Right renal cortex interstitium (tissue), 3 donors: ENCODE data around the gene IGF2BP2. TPM values are rescaled to one million over a fixed set of nuclear protein-coding genes. Genes with fewer than 3 reads are reported as not detected.
"Not testable (repeated sequence)": the region's sequence is repeated elsewhere in the genome, so short reads cannot be mapped to it uniquely, and the experiment has no call there.

Experiments used
- DNase-seq, 3 donors: peaks; one replicate each; pipeline ENCODE4 v3.0.0-alpha.2; 2013; ENCODE audit warnings: low read depth in 3 of 3, low spot score in 2 of 3
- polyA plus RNA-seq, 3 donors: library from polyadenylated mRNA; unstranded; fragments of 120-200 nt; gene quantifications; one replicate each; pipeline ENCODE4 v1.2.1, GENCODE V29; 2013; ENCODE audit not compliant: insufficient read length in 3 of 3

IGF2BP2 gene
- polyA plus RNA-seq, 3 donors: 82.4 to 86.8 (median 83.7) TPM

DNA sequence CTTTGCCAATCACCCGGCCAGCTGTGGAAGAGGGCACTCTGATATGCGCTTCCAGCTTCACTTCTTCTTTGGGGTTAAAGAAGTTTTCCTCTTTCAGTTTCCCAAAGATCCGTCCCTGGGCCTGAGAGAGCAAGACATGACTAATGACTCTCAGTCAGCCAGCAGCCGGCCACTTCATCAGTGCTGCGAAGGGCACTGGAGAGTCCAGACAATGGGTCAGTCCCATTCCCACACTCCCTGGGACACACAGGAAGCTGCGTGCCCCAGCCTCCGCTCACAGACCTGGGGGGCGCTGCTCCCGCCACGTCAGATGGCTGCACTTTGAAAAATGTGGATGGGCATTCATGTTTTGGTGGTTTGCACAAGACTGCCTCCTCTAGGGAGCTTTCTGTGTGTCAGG, 175.4 kb downstream of the IGF2BP2 start:
- DNase-seq: no peak

DNA sequence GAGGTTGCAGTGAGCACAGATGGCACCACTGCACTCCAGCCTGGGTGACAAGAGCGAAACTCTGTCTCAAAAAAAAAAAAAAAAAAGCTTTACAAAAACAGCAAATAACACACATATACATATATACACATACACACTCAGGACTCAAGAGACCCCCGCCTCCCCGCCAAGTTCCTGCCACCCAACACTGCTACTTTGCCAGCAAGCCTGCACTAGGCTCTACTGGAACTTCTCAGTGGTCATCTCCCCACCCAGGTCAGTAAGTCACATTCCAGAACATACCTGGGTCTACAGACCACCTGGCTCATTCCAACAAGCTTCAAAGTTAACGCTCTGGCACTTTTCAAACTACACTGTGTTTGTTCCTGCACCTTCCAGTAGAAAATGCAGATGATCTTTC, 176.4 kb downstream of the IGF2BP2 start:
- DNase-seq: no peak

DNA sequence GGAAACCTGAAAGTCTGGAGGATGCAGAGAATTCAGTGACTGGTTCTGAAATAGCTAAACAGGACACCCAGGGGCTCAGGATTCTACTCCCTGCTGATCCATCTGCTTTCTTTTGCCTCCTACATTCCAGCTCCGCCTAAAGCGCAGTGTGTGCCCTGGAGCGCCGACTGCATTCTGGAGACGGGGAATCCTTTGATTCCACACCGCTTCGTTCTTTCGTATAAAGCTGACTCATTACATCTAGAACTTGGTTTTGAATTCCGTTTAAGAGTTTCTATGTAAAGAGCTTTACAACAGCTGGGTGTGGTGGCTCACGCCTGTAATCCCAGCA, 177.0 kb downstream of the IGF2BP2 start:
- no peak for DNase-seq

DNA sequence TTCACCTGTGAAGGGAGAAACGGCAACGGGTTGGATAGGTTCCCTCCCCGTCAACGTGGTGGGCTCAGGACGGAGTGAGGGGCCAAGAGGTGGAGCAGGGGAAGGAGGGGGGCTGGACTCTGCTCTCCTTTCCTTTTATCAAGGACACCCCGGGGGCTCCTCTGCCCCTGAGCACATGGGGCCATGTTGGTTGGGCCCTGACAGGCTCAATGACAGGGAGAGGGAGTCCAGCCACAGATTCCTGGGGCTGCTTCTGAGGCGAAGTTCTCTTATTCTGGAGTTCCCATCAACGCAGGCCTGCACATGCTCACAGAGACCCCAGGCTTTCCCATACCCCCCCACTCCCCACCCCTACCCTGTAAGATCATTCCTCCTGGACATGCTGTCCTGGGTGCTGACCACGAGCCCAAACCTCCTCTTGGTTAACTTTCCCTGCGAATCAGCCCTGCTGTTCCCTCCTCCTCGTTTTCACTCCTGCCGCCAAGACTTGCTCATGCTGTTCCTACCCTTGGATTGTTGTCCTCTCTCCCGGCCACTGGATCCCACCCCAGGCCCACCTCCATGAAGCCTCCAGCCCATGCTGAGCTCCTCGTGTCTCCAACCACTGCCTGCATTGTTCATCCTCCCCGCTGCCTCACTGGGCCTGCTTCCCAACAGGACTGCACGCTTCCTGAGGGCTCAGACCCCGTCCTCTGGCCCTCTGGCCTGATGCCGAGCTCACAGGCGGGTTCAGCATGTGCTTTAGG, 177.5 kb downstream of the IGF2BP2 start:
- no peak for DNase-seq

DNA sequence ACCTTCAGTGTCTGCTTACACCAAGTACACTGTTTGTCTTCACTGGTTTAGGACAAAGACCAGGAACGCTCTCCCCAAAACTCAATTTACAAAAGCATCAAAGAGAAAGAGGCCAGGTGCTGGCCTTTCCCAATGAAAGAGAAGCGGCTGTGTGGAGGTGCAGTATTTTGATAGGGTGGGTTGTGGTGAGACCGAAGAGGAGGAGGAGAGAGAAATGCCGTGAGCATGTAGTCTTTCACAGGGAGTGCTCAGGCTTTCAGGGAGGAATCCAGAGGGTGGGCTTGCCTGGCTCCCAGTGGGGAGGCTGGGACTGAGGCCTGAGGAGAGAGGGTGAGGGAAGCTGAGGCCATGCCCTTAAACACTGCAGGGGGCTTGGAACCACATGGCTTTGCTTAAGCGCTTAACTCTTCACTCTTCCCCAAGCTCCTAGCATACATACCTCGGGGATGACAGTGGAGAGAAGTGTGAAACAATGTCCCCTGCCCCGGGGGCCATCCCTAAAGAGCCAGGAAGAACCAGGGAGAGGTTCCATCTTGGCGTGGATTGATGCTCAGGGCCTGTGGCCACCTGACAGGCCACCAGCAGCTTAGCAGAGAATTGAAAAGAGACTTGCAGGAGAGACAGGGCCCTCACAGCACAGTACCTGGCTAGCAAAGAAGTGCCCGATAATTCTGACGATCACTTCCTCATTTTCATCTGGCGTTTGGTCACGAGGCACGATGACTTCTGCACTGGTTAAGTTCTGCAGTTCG, 178.3 kb downstream of the IGF2BP2 start:
- DNase-seq: no peak

DNA sequence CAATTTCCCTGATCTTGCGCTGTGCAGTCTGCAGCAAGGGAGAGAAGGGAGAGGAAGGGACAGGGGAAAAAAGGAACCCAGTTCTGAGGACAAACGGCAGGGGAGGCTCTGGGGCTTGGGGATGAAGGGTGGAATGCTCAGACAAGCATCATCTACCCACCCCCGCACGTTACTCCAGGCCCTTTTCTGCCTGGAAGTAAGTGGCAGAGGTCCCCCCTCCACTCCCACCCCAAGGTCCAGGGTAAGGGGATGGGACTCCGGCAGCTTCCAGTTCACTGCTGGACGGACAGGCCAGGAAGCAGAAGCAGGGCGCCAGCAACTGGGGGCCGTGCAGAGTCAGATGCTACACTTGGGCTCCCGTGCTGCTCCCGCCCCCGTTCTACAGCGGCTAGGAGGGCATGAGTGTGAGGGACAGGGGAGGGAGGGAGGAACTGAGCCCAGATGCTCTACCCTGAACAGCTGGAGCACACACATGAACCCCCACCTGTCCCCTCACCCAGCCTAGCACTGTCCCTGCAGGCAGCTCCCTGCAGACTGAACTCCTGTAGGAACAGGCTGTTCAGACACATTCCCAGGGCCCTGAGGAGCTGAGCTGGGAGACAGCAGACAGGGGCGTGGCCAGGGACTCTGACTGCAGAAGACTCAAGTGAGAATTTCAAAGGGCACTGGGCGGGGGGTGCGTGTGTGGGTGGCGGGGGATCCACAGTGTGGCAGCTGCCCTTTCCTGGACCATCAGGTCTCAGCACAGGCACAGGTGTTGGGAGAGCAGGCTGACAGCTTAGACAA, 179.1 kb downstream of the IGF2BP2 start:
- no peak for DNase-seq

DNA sequence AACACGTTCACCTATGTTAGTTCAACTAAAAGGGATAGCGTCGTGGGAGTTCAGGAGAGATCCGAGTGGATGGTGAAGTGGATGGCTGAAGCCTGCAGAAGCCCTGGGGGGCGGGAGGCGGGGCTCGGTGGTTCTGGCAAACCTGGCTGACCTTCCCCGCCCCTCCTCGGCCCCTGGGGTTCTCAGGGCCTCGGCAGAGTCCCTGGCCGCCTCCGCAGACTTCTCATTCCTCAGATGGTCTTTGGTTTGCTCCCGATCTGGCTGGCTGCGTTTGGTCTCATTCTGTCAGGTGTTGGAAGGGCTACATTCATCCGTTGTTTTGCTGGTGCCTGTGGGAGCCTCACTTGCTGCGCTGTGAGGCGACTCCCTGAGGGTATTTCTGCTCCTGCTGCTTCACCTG, 179.7 kb downstream of the IGF2BP2 start:
- DNase-seq: not testable (repeated sequence)

DNA sequence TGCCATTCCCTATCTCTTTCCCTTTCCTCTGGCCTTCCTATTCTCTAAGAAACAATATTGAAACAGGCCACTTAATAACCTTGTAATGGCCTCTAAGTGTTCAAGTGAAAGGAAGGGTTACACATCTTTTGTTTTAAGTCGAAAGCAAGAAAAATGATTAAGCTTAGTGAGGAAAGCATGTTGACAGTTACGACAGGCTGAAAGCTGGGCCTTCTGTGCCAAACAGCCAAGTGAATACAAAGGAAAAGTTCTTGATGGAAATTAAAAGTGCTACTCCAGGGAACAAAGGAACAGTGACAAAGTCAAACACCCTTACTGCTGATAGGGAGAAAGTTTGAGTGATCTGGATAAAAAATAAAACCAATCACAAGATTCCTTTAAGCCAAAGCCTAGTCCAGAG, 184.5 kb downstream of the IGF2BP2 start:
- no peak for DNase-seq

DNA sequence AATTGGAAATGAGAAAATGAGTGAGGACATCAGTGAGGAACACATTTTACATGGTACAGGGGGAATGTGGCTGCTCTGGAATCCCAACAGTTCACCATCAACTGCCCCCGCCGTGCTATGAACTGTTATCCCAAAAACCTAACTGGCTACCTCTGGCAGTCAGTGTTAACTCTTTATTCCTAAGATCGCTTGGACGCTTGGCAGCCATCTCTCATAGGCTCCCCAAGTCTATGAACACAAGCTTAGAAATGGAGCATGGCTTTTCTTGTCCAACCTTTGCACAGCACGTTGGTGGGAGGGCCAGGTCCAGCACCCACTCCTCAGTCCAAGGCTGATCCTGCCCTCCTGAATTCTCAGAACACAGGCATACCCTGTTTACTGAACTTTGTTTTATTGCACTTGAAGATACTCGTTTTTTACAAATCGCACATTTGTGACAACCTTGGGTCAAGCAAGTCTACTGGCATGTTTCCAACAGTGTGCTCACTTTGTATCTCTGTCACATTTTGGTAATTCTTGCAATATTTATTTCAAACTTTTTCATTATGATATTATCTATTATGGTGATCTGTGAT, 185.1 kb downstream of the IGF2BP2 start:
- DNase-seq: no peak

DNA sequence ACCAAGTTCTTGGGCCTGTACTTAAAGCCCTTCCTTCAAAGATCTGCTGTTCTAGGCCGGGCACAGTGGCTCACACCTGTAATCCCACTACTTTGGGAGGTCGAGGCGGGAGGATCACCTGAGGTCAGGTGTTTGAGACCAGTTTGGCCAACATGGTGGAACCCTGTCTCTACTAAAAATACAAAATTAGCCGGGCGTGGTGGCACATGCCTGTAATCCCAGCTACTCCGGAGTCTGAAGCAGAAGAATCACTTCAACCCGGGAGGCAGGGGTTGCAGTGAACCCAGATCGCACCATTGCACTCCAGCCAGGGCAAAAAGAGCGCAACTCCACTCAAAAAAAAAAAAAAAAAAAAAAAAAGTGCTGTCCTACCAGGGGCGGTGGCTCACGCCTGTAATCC, 186.2 kb downstream of the IGF2BP2 start:
- not testable (repeated sequence) for DNase-seq

DNA sequence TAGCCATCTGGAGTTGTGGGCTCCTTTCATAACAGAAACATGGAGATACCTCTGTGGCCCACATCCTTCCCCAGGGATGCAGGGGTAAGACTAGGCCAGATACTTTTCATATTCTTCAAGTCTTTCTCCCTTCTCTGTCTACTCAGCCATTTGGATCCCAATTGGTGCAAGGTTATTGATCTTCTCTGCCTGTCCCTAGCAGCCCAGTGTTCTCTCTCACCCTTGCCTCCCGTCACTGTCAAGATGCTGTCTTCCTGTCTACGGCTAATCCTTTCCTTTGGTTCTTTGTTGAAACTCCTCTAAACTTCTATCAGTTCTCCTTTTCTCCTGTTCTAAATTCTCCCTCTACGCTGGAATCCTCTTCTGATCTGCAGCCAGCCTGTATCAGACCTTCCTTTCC, 187.5 kb downstream of the IGF2BP2 start:
- DNase-seq: no peak

DNA sequence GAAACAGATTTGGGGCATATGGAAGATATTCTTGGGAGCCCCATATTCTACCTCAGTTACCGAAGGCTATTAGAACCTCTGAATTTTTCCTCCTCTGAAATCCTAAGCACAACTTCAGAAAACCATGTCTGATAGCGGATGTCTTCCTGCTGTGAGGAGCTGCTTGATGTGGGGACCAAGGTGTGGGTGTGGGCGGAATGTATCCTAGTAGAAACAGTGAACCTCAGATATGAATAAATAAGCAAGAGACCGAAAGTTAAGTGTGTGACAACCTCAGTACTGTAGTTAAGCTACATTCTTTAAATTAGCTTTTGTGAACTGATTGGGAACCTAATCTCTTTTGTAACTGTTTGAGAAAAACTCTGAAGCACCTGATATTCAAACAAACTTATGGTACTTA, 191.8 kb downstream of the IGF2BP2 start:
- DNase-seq: no peak

DNA sequence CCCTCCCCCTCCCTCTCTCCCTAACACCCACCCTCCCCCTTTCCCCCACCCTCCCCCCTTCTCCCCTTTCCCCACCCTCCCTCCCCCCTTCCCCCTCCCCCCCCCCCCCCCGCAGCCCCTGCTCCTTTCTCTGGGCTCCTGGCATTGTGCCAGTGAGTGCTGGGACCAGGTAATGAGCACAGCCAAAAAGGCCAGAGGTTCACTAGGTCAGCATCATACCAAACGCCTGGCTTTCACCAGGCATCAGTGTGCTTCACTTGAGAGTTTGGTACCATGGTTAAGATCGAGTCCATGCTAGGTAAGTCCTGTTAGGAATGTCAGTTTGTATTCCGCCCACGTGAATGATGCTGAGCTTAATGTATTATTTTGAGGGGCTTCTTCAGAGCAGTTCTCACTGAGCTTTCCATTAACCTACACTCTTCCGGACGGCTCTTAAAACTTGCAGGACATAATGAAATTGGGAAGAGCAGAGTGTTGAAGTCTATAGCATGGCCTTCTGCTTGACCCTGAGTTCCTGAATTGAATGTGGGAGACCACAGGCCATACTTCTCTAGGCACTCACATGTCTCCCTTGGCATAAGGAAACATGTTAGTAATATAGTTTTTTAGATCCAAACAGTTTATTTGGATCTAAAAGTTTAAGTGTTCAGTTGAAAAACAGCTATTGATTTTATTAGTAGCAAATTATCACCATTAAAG, 193.2 kb downstream of the IGF2BP2 start:
- DNase-seq: no peak

DNA sequence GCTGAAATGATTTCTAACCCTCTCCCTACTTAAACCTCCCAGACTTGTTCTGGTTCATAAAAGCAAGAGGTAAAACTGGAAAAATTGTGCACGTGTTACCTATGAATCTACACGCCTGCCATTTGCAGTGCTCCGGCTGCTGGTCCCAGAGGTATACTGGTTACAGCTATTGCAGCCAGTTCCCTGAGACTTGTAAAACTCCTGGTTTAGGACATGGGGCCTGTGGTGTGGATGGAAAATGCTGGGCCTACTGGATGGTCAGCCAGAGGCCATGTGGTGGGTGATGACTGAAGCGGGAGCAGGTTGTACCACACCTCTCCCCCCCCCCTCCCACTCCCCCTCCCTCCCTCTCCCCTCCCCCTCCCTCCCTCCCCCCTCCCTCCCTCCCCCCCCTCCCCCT, 193.7 kb downstream of the IGF2BP2 start:
- DNase-seq: no peak

DNA sequence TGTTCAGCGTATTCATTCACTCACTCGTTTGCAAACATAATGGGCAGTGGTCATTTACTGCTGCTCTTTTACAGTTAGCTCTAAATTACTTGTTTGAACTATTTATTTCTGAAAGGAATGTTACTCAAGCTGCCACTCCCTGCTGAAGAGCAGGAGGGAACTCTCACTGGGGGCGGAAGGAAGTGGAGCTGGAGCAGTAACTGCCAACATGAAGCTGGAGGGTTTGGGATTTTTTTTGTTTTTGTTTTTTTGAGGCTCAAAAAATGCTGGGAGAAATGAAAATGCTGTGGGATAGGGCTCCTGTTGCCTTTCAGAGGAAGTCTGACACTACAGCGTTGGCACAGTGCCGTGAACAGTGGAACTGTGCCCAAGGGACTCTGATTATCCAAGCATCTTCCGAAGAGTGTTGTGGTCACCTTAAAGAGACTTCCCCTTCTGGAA, 194.6 kb downstream of the IGF2BP2 start:
- DNase-seq: no peak

DNA sequence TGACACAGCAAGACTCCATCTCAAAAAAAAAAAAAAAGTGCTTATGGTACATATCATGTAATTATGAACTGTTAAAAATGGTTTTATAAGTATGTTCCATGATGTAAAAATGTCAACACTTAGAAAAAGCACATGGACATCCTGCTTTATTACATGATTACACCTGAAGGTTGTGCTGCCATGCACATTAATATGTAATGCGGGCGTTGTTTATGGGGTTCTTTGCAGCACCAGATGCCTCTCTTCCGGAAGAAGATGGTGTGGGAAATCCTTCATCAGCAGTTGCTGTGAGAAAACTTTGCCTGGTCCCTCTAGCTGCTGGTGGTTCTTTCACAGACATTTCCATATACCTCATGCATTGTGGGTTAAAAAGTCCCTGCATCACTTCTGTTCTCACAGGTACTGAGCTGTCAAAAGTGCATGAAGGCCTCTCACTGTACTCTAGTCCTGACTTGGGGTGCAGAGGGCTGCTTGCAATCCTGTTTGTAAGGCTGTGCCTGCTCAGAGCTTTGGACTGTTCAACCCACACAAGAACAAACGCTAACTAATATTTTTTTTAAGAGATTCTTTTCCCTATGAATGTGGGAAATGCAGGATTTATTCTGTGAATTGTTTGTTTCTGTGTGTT, 195.2 kb downstream of the IGF2BP2 start:
- no peak for DNase-seq

DNA sequence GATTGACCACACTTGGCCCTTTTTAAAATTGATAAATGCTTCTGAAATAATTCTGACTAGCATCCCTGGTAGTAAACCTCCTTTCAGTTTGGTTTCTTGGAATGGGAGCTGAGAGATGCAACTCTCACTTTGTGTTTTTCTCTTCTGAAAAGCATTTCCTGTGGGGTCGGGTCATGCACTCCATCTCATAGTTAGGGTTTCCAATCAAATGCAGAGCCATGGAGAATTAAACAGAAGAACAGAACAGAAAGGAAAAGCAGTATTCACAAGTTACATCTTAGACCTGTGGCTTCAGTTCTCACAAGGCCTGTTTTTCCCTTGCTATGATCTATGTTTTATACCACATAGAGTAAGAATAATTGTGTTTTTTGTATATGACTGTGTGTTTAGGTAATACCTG, 199.1 kb downstream of the IGF2BP2 start:
- DNase-seq: no peak

DNA sequence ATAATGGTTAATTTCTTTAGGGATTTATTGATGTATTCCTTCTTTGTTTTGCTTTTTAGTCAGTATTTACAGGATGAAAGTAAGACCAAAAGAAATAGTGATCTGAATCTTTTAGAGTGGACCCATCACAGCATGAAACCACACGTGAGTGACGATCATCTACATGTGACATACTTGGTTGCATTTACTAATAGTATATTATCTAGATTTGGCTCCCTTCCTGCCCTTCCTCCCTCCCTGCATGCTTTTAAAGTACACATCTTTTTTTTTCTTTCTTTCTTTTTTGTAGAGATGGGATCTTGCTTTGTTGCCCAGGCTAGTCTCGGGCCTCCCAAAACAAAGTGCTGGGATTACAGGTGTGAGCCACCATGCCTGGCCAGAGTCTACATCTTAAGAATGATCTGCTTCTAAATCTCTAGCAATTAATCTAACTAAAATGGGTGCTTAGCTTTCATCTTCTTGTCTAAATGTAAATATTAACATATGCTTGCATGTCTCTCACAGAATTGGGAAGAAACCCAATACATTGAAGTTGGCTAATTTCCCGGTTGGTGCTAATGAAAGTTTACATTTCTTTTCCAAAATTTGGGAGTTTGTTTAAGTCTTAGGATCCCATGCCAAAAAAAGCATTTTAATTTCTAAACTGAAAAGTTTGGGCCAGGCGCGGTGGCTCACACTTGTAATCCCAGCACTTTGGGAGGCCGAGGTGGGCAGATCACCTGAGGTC, 200.7 kb downstream of the IGF2BP2 start:
- DNase-seq: no peak

DNA sequence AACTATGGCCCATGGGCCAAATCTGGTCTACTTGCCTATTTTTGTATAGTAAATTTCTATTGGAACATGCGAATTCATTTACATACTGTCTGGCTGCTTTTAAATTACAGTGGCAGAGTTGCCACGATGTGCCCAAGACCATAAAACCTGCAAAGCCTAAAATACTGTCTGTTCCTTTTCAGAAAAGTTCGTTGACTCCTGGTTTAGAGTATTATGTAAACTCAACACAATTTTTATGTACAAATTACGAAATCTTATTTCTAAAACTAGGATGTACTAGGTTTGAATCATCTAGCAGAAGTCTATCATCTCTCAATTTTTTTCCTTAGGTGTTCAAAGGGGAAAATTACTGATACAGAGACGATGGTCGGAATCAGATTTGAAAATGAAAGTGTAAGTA, 211.8 kb downstream of the IGF2BP2 start:
- no peak for DNase-seq

DNA sequence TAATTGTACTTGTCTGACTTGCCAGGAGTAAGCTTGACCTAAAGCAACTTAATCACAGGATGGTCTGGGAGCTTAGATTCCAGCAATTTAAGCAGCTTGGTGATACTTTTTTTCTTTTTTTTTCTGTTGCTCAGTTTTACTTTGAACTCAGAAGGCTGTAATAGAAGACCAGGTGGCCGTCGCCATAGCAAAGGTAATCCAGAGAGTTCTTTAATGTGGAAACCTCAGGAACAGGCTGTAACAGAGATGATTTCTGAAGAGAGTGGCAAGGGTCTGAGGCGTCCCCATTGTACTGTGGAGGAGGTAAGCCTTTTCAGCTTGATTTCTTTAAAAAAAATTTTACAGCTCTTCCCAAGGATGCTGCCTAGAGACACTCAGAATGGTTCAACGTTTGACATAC, 218.6 kb downstream of the IGF2BP2 start:
- no peak for DNase-seq
